NB4 (cell line): Measurements from ENCODE around the gene C1orf185.
A peak's percentile ranks its signal among the peaks of the same experiment; 100 is the strongest.
"Not testable (repeated sequence)": the region's sequence is repeated elsewhere in the genome, so short reads cannot be mapped to it uniquely, and the experiment has no call there.

ENCODE experiments used
- DNase-seq: peaks from one replicate; pipeline ENCODE4 v3.0.0; 2010; ENCODE audit warnings: low read depth
- H3K4me3 ChIP-seq: one replicate; pipeline ENCODE4 v1.5.1; 2011; ENCODE audit warnings: mild to moderate bottlenecking, low read depth, low read length, moderate library complexity
- MYC ChIP-seq: IDR thresholded peaks from 2 replicates; pipeline ENCODE4 v1.6.1; 2011; ENCODE audit warnings: low read depth, low read length
- POLR2A ChIP-seq: IDR thresholded peaks from 2 replicates; pipeline ENCODE4 v1.6.1; 2011; ENCODE audit warnings: mild to moderate bottlenecking; ENCODE audit not compliant: insufficient read length; ENCODE audit errors: extremely low read depth
- TF ChIP-seq, protein P1 (sequence below): IDR thresholded peaks from 2 replicates; pipeline ENCODE4 v1.6.1; 2011; ENCODE audit warnings: low read depth, low read length
- TF ChIP-seq, protein P2 (sequence below): IDR thresholded peaks from one replicate; pipeline ENCODE4 v1.5.1; 2012; ENCODE audit warnings: low read depth, low read length

The C1orf185 gene

DNA sequence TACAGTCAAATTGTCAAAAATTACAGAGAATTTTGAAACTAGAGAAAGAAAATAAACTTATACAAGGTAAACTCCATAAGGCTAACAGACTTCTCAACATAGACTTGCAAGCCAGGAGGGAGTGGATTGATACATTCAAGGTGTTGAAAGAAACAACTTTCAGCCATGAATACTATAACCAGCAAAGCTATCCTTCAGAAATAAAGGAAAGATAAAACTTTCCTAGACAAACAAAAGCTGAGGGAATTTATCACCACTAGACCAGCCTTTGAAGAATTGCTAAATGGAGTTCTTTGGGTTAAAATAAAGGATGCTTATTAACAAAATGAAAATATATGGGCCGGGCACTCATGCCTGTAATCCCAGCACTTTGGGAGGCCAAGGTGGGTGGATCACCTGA, 52.7 kb downstream of the C1orf185 start:
- no peak overlapping the region for H3K4me3 ChIP-seq
- no peak for TF ChIP-seq MYC
- TF ChIP-seq, protein P1, sequence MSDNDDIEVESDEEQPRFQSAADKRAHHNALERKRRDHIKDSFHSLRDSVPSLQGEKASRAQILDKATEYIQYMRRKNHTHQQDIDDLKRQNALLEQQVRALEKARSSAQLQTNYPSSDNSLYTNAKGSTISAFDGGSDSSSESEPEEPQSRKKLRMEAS = no peak
- no peak for TF ChIP-seq POLR2A
- TF ChIP-seq, protein P2, sequence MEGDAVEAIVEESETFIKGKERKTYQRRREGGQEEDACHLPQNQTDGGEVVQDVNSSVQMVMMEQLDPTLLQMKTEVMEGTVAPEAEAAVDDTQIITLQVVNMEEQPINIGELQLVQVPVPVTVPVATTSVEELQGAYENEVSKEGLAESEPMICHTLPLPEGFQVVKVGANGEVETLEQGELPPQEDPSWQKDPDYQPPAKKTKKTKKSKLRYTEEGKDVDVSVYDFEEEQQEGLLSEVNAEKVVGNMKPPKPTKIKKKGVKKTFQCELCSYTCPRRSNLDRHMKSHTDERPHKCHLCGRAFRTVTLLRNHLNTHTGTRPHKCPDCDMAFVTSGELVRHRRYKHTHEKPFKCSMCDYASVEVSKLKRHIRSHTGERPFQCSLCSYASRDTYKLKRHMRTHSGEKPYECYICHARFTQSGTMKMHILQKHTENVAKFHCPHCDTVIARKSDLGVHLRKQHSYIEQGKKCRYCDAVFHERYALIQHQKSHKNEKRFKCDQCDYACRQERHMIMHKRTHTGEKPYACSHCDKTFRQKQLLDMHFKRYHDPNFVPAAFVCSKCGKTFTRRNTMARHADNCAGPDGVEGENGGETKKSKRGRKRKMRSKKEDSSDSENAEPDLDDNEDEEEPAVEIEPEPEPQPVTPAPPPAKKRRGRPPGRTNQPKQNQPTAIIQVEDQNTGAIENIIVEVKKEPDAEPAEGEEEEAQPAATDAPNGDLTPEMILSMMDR = no peak
- no peak for DNase-seq

DNA sequence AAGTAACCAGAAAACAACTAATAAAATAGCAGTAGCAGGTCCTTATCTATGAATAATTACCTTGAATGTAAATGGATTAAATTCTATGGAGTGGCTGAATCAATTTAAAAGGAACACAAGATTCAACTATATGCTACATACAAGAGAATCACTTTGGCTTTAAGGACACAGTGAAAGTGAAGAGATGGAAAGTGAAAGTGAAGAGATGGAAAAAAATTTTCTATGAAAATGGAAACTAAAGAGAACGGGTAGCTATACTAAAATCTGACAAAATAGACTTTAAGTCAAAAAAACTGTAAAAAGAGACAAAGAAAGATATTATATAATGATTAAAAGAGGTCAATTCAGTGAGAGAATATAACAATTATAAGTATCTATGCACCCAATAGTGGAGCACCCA, 54.7 kb downstream of the C1orf185 start:
- no peak overlapping the region for H3K4me3 ChIP-seq
- TF ChIP-seq, protein P1 = no peak
- TF ChIP-seq, protein P2 = no peak
- TF ChIP-seq MYC = no peak
- no peak for TF ChIP-seq POLR2A
- no peak for DNase-seq

DNA sequence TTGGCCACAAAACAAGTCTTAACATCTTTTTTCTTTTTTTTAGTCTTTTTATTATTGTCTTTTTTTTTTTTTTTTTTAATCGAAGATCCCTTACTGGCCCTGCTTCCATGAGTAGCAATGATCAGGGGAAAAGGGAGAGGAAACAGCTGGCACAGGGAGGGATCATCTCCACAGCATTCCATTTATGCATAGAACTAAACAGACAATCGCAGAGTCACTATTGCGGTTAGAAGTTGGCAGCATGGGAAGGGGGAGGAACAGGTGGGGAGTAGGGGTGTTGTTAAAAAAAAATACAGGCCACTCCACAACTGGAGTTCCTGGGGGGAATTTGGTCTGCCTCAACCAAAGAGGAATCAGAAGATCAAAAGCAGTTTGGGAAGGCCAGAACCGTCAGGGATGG, 55.4 kb downstream of the C1orf185 start:
- no peak overlapping the region for H3K4me3 ChIP-seq
- DNase-seq = no peak
- TF ChIP-seq, protein P2 = no peak
- TF ChIP-seq MYC (no peak), POLR2A (no peak)
- TF ChIP-seq, protein P1 = no peak

DNA sequence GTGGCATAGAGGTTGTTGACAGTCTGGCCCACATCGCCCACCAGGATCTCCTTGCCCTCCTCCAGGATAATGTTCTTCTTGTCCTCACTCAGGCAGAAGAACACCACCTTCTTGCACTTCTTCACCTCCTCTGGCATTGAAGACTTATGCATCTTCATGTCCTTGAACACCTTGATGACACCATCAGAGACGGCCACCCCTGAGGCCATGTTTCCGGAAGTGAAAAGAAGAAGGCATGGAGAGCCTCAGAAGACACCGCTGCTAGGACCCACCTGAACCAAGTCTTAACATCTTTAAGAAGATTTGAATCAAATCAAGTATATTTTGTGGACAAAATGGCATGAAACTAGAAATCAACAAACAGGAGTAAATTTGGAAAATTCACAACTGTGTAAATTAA, 56.2 kb downstream of the C1orf185 start:
- TF ChIP-seq POLR2A (no peak), MYC (no peak)
- TF ChIP-seq, protein P1 = no peak
- TF ChIP-seq, protein P2 = no peak
- no peak overlapping the region for H3K4me3 ChIP-seq

DNA sequence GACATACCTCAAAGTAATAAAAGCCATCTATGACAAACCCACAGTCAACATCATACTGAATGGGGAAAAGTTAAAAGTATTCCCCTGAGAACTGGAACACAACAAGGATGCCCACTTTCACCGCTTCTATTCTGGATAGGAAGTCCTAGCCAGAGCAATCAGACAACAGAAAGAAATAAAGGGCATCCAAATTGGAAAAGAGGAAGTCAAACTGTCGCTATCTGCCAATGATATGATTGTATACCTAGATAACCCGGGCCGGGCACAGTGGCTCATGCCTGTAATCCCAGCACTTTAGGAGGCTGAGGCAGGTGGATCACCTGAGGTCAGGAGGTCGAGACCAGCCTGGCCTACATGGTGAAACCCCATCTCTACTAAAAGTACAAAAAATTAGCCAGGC, 60.5 kb downstream of the C1orf185 start:
- DNase-seq = peak; percentile 15
- H3K4me3 ChIP-seq = not testable (repeated sequence)

More for the DNA sequence above, 56.2 kb downstream of the C1orf185 start:
- no peak for DNase-seq

DNA sequence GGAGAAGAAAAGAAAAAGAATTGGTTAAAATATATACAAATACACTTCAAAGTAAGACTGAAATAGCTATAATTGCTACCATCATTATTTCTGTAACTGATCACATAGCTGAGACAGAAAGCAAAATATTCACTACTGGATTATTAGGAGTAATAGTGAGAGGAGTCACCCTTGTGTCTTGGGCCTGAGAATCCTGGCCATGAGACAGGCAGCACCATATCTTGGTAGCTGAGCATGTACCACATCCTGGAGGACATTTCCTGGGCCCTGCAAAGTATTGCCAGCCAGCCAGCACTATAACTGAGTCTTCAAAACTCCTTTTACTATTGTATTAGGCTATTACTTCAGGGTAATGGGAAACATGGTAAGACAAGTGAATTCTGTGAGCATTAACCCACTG, 63.5 kb downstream of the C1orf185 start:
- TF ChIP-seq, protein P1 = no peak
- TF ChIP-seq POLR2A = no peak
- TF ChIP-seq, protein P2 = no peak
- no peak for TF ChIP-seq MYC
- no peak overlapping the region for H3K4me3 ChIP-seq
- no peak for DNase-seq
